ENCODE results near the gene KHDC1.

KHDC1 gene

DNA sequence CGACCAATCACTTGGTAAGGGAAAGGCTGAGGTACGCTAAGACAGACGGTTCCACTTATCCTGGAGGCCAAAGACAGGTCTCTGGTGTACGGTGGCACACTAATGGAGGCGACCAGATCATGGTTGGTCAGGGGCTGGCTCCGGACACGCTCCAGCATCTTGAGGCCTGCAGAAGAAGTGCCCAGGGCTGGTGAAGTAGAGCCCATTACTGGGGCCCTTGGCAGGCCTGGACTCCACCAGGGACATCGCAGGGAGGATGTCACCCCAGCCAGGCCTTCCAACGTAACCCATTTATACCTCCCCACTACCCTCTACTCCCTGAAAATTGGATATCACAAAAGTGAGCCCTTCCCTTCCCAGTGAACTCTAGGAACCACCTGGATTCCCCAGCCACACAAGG lies 53.9 kb downstream of the KHDC1 start:
- Histone ChIP-seq H3F3A (ENCODE audit: insufficient read depth, low read length) (no peaks in the 10 kb centered on the region), H3K79me2 (ENCODE audit: low read length) (no peaks in the 10 kb centered on the region), H3K9ac (ENCODE audit: low read length) (no peak overlapping the region), H3K4me3 (ENCODE audit: low read length) (no peak overlapping the region), H2AFZ (ENCODE audit: low read length) (no peak overlapping the region), H3K27ac (ENCODE audit: low read length) (no peak overlapping the region), H3K36me3 (replicated peaks; ENCODE audit: insufficient read depth, low read length) (no peaks in the 10 kb centered on the region), H4K20me1 (ENCODE audit: insufficient read depth, low read length) (no peaks in the 10 kb centered on the region), H3K9me3 (replicated peaks; ENCODE audit: insufficient read depth, low read length) (no peaks in the 10 kb centered on the region), H3K4me1 (ENCODE audit: low read length) (no peaks in the 10 kb centered on the region), H3K27me3 (replicated peaks; ENCODE audit: insufficient read depth, low read length) (no peaks in the 10 kb centered on the region), H3K4me2 (ENCODE audit: low read depth, low read length) (no peak overlapping the region), H3K9me2 (replicated peaks; ENCODE audit: insufficient read depth, low read length) (no peaks in the 10 kb centered on the region)
- no peak for DNase-seq
- TF ChIP-seq EZH2 (optimal IDR thresholded peaks at IDR 0.05; ENCODE audit: low read depth, low read length) = no peak
- TF ChIP-seq, protein P1, sequence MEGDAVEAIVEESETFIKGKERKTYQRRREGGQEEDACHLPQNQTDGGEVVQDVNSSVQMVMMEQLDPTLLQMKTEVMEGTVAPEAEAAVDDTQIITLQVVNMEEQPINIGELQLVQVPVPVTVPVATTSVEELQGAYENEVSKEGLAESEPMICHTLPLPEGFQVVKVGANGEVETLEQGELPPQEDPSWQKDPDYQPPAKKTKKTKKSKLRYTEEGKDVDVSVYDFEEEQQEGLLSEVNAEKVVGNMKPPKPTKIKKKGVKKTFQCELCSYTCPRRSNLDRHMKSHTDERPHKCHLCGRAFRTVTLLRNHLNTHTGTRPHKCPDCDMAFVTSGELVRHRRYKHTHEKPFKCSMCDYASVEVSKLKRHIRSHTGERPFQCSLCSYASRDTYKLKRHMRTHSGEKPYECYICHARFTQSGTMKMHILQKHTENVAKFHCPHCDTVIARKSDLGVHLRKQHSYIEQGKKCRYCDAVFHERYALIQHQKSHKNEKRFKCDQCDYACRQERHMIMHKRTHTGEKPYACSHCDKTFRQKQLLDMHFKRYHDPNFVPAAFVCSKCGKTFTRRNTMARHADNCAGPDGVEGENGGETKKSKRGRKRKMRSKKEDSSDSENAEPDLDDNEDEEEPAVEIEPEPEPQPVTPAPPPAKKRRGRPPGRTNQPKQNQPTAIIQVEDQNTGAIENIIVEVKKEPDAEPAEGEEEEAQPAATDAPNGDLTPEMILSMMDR (IDR thresholded peaks at IDR 0.05; ENCODE audit: low read length) = no peak

DNA sequence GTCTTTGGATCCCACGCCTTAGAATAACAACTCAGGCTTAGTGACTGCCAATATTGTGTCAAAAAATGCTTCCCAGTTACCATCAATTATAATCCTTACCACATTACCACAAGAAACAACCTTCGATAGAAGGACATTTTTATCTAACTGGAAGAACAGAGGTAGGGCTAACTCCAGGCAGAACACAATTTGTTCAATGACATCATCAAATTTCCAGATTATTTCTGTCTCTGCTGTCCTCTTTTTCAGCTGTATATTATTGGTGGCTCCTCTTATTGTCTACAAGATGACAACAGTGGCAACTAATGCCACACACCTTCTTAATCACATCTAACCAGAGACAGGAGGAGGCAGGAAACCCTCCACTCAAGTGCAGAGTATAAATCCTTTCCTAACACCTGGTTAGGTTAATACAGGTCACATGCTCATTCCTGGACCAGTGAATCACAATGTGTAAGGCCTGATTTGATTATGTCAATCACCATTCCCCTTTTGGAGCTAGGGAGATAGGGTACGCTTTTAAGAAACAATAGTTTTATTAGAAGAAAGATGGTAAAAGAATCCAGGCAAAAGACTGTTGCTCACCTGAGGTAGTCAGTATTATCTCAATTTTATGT lies 55.7 kb downstream of the KHDC1 start:
- Histone ChIP-seq H3K9me2 (replicated peaks; ENCODE audit: insufficient read depth, low read length) (no peaks in the 10 kb centered on the region), H3K9me3 (replicated peaks; ENCODE audit: insufficient read depth, low read length) (no peaks in the 10 kb centered on the region), H3K79me2 (ENCODE audit: low read length) (no peaks in the 10 kb centered on the region), H3K4me3 (ENCODE audit: low read length) (no peak overlapping the region), H3K4me1 (ENCODE audit: low read length) (no peaks in the 10 kb centered on the region), H3K36me3 (replicated peaks; ENCODE audit: insufficient read depth, low read length) (no peaks in the 10 kb centered on the region), H3K9ac (ENCODE audit: low read length) (no peak overlapping the region), H3K27ac (ENCODE audit: low read length) (no peak overlapping the region), H4K20me1 (ENCODE audit: insufficient read depth, low read length) (no peaks in the 10 kb centered on the region), H3K4me2 (ENCODE audit: low read depth, low read length) (no peak overlapping the region), H2AFZ (ENCODE audit: low read length) (no peak overlapping the region), H3F3A (ENCODE audit: insufficient read depth, low read length) (no peaks in the 10 kb centered on the region), H3K27me3 (replicated peaks; ENCODE audit: insufficient read depth, low read length) (no peaks in the 10 kb centered on the region)
- TF ChIP-seq, protein P1 (IDR thresholded peaks at IDR 0.05; ENCODE audit: low read length) = no peak
- TF ChIP-seq EZH2 (optimal IDR thresholded peaks at IDR 0.05; ENCODE audit: low read depth, low read length) (no peak), EZH2phosphoT487 (IDR thresholded peaks at IDR 0.05; ENCODE audit: low read length) (no peak)
- DNase-seq = no peak

- Histone ChIP-seq H3K27me3 (replicated peaks; ENCODE audit: insufficient read depth, low read length) (no peaks in the 10 kb centered on the region), H3K9me2 (replicated peaks; ENCODE audit: insufficient read depth, low read length) (no peaks in the 10 kb centered on the region), H2AFZ (ENCODE audit: low read length) (no peak overlapping the region), H3K79me2 (ENCODE audit: low read length) (no peaks in the 10 kb centered on the region), H3K9me3 (replicated peaks; ENCODE audit: insufficient read depth, low read length) (no peaks in the 10 kb centered on the region), H3K27ac (ENCODE audit: low read length) (no peak overlapping the region), H3K36me3 (replicated peaks; ENCODE audit: insufficient read depth, low read length) (no peaks in the 10 kb centered on the region), H4K20me1 (ENCODE audit: insufficient read depth, low read length) (no peaks in the 10 kb centered on the region), H3F3A (ENCODE audit: insufficient read depth, low read length) (no peaks in the 10 kb centered on the region), H3K9ac (ENCODE audit: low read length) (no peak overlapping the region), H3K4me2 (ENCODE audit: low read depth, low read length) (no peak overlapping the region), H3K4me3 (ENCODE audit: low read length) (no peak overlapping the region), H3K4me1 (ENCODE audit: low read length) (no peaks in the 10 kb centered on the region)
- TF ChIP-seq EZH2phosphoT487 (IDR thresholded peaks at IDR 0.05; ENCODE audit: low read length) = no peak
- no peak for TF ChIP-seq EZH2 (optimal IDR thresholded peaks at IDR 0.05; ENCODE audit: low read depth, low read length)
- TF ChIP-seq, protein P1 (IDR thresholded peaks at IDR 0.05; ENCODE audit: low read length) = no peak
- no peak for DNase-seq
Observed at GRCh38 chr6:73204252-73204651, 58.7 kb downstream of the KHDC1 start.
